H9 (cell line): ENCODE data around the gene YPEL1. TPM values are rescaled to one million over a fixed set of nuclear protein-coding genes. Genes with fewer than 3 reads are reported as not detected.
A peak's percentile ranks its signal among the peaks of the same experiment; 100 is the strongest.

ENCODE experiments used
- DNase-seq: peaks from one replicate; pipeline ENCODE4 v3.0.0-alpha.2; 2017
- H2AFZ ChIP-seq: one replicate; pipeline ENCODE4 v1.6.1; 2013; ENCODE audit warnings: mild to moderate bottlenecking, low read length, control low read depth, moderate library complexity
- H2AK5ac ChIP-seq: 2 replicates; pipeline ENCODE4 v1.6.1; 2013; ENCODE audit warnings: low read length, control low read depth, mixed read lengths; ENCODE audit not compliant: insufficient read length
- H2BK120ac ChIP-seq: one replicate; pipeline ENCODE4 v1.6.1; 2013; ENCODE audit warnings: low read depth, mild to moderate bottlenecking, low read length, control low read depth, inconsistent platforms; ENCODE audit not compliant: poor library complexity, severe bottlenecking
- H2BK12ac ChIP-seq: 2 replicates; pipeline ENCODE4 v1.6.1; 2013; ENCODE audit warnings: low read length, control low read depth, mixed read lengths, low read depth; ENCODE audit not compliant: insufficient read length
- H2BK15ac ChIP-seq: 2 replicates; pipeline ENCODE4 v1.6.1; 2013; ENCODE audit warnings: low read depth, low read length, control low read depth
- H2BK20ac ChIP-seq: one replicate; pipeline ENCODE4 v1.6.1; 2013; ENCODE audit warnings: low read depth, mild to moderate bottlenecking, low read length, control low read depth, inconsistent platforms; ENCODE audit not compliant: poor library complexity, severe bottlenecking
- H2BK5ac ChIP-seq: 2 replicates; pipeline ENCODE4 v1.6.1; 2013; ENCODE audit warnings: low read length, control low read depth, mixed read lengths; ENCODE audit not compliant: insufficient read length
- H3K14ac ChIP-seq: 2 replicates; pipeline ENCODE4 v1.6.1; 2013; ENCODE audit warnings: low read length, control low read depth; ENCODE audit not compliant: insufficient read depth
- H3K18ac ChIP-seq: 2 replicates; pipeline ENCODE4 v1.6.1; 2013; ENCODE audit warnings: low read depth, mild to moderate bottlenecking, mixed read lengths, low read length, control low read depth; ENCODE audit not compliant: insufficient read length
- H3K23ac ChIP-seq: 2 replicates; pipeline ENCODE4 v1.6.1; 2013; ENCODE audit warnings: low read length, control low read depth, mixed read lengths, low read depth; ENCODE audit not compliant: insufficient read length
- H3K23me2 ChIP-seq: 2 replicates; pipeline ENCODE4 v1.6.1; 2013; ENCODE audit warnings: low read depth, mild to moderate bottlenecking, mixed read lengths, low read length, control low read depth; ENCODE audit not compliant: insufficient read length, poor library complexity, severe bottlenecking
- H3K27ac ChIP-seq: 2 replicates; pipeline ENCODE4 v1.5.1; 2013; ENCODE audit warnings: low read length, control low read depth, mixed read lengths, low read depth; ENCODE audit not compliant: insufficient read length
- H3K27me3 ChIP-seq: 2 replicates; pipeline ENCODE4 v1.6.1; 2013; ENCODE audit warnings: low read length, control low read depth, inconsistent platforms; ENCODE audit not compliant: insufficient read depth
- H3K4ac ChIP-seq: 2 replicates; pipeline ENCODE4 v1.6.1; 2013; ENCODE audit warnings: low read depth, mild to moderate bottlenecking, control low read depth, inconsistent platforms, low read length, moderate library complexity
- H3K4me1 ChIP-seq: 2 replicates; pipeline ENCODE4 v1.6.1; 2013; ENCODE audit warnings: low read length, control low read depth, inconsistent platforms; ENCODE audit not compliant: insufficient read depth
- H3K4me2 ChIP-seq: 2 replicates; pipeline ENCODE4 v1.6.1; 2013; ENCODE audit warnings: low read length, control low read depth, mixed read lengths; ENCODE audit not compliant: insufficient read length, insufficient read depth
- H3K56ac ChIP-seq: 2 replicates; pipeline ENCODE4 v1.6.1; 2013; ENCODE audit warnings: low read depth, mild to moderate bottlenecking, mixed read lengths, low read length, control low read depth; ENCODE audit not compliant: insufficient read length
- H3K79me1 ChIP-seq: 2 replicates; pipeline ENCODE4 v1.6.1; 2013; ENCODE audit warnings: low read depth, mild to moderate bottlenecking, moderate library complexity, low read length, control low read depth, inconsistent platforms; ENCODE audit not compliant: insufficient read depth, poor library complexity, severe bottlenecking
- H3K79me2 ChIP-seq: 2 replicates; pipeline ENCODE4 v1.6.1; 2013; ENCODE audit warnings: low read length, control low read depth, inconsistent platforms; ENCODE audit not compliant: insufficient read depth
- H3K9ac ChIP-seq: 2 replicates; pipeline ENCODE4 v1.6.1; 2013; ENCODE audit warnings: low read length, control low read depth, mixed read lengths; ENCODE audit not compliant: insufficient read length; ENCODE audit errors: extremely low read depth
- H3K9me3 ChIP-seq: one replicate; pipeline ENCODE4 v1.6.1; 2013; ENCODE audit warnings: low read depth, low read length, inconsistent platforms; ENCODE audit not compliant: control insufficient read depth
- H3T11ph ChIP-seq: one replicate; pipeline ENCODE4 v1.6.1; 2013; ENCODE audit warnings: mild to moderate bottlenecking, low read length, control low read depth, inconsistent platforms
- H4K20me1 ChIP-seq: one replicate; pipeline ENCODE4 v1.6.1; 2013; ENCODE audit not compliant: control insufficient read depth, insufficient read length, insufficient read depth
- H4K5ac ChIP-seq: 2 replicates; pipeline ENCODE4 v1.6.1; 2013; ENCODE audit warnings: low read depth, mild to moderate bottlenecking, mixed read lengths, low read length, control low read depth; ENCODE audit not compliant: insufficient read length
- H4K8ac ChIP-seq: replicated peaks from 2 replicates; pipeline ENCODE4 v1.6.1; 2013; ENCODE audit warnings: low read length, control low read depth, mixed read lengths, low read depth; ENCODE audit not compliant: insufficient read length
- H4K91ac ChIP-seq: 2 replicates; pipeline ENCODE4 v1.6.1; 2013; ENCODE audit warnings: low read depth, mild to moderate bottlenecking, moderate library complexity, mixed read lengths, low read length, control low read depth; ENCODE audit not compliant: insufficient read length
- H3K27ac Mint-ChIP-seq, 3 experiments: 2 replicates in 2 of 3; 3 replicates in 1 of 3; pipeline ENCODE4 v1.8.0; 2020 to 2021; ENCODE audit warnings: mixed read lengths in 3 of 3, mild to moderate bottlenecking in 1 of 3, moderate library complexity in 1 of 3
- H3K27me3 Mint-ChIP-seq: 2 replicates; pipeline ENCODE4 v1.8.0; 2021; ENCODE audit warnings: low read depth, mild to moderate bottlenecking, moderate library complexity, mixed read lengths
- H3K36me3 Mint-ChIP-seq, 3 experiments: 2 replicates in 2 of 3; 3 replicates in 1 of 3; pipeline ENCODE4 v1.8.0; 2020 to 2021; ENCODE audit warnings: low read depth in 3 of 3, mixed read lengths in 3 of 3; ENCODE audit not compliant: insufficient read depth in 1 of 3
- H3K4me1 Mint-ChIP-seq, 2 experiments: 2 replicates each; pipeline ENCODE4 v1.8.0; 2020; ENCODE audit warnings: mixed read lengths in 2 of 2
- H3K4me3 Mint-ChIP-seq, 2 experiments: 2 replicates in 1 of 2; 3 replicates in 1 of 2; pipeline ENCODE4 v1.8.0; 2020 to 2021; ENCODE audit warnings: mild to moderate bottlenecking in 2 of 2, mixed read lengths in 2 of 2, moderate library complexity in 1 of 2
- H3K9me3 Mint-ChIP-seq, 2 experiments: 2 replicates in 1 of 2; 3 replicates in 1 of 2; pipeline ENCODE4 v1.8.0; 2020; ENCODE audit warnings: mild to moderate bottlenecking in 2 of 2, mixed read lengths in 2 of 2, moderate library complexity in 1 of 2
- CTCF ChIP-seq: fragments of 200-600 bp; sonication (generic); conservative IDR thresholded peaks from 3 replicates; pipeline ENCODE4 v1.8.0; 2021; ENCODE audit warnings: antibody characterized with exemption, mild to moderate bottlenecking
- WGBS: extraction: QIAGEN DNeasy Blood & Tissue Kit; methylation state at CpG from one replicate; pipeline ENCODE4 v1.1.7; 2013; ENCODE audit warnings: missing lambda C conversion rate, low lambda C conversion rate, mixed read lengths; ENCODE audit not compliant: insufficient read length; ENCODE audit errors: extremely low coverage; 5-methylcytosine and 5-hydroxymethylcytosine counted together
- microRNA-seq: library from miRNA; unstranded; fragments of <30 nt; microRNA quantifications from one replicate; pipeline ENCODE4, GENCODE V29; 2020; ENCODE audit warnings: borderline microRNAs expressed
- total RNA-seq: library from RNA; stranded (reverse); gene quantifications from 2 replicates; pipeline ENCODE4 v1.2.1, GENCODE V29; 2021

Gene YPEL1
- total RNA-seq, 1 experiment from 2014 or later = 5.4 TPM

GRCh38 chr22:21650280-21650679 lies 85.3 kb downstream of the YPEL1 start:
- WGBS = no CpG with 5 or more reads among the region's 7 CpGs
- Histone ChIP-seq H3K27me3 (no peaks in the 10 kb centered on the region), H2BK20ac (no peak overlapping the region), H4K8ac (no peak overlapping the region), H3K4ac (no peak overlapping the region), H3K23ac (no peak overlapping the region), H3K27ac (no peak overlapping the region), H4K5ac (no peak overlapping the region), H4K91ac (no peak overlapping the region), H3K23me2 (peaks cover 18% of the 10 kb centered on the region), H3K14ac (no peak overlapping the region), H4K20me1 (no peaks in the 10 kb centered on the region), H3K4me1 (no peaks in the 10 kb centered on the region), H2BK12ac (no peak overlapping the region), H2BK5ac (no peak overlapping the region), H2BK120ac (no peak overlapping the region), H3K79me2 (no peaks in the 10 kb centered on the region), H3K56ac (no peak overlapping the region), H2BK15ac (no peak overlapping the region), H3K9ac (no peak overlapping the region), H3K9me3 (no peaks in the 10 kb centered on the region), H3T11ph (no peak overlapping the region), H3K79me1 (no peaks in the 10 kb centered on the region), H3K4me2 (no peak overlapping the region), H3K18ac (no peak overlapping the region), H2AK5ac (no peak overlapping the region), H2AFZ (no peak overlapping the region)
- Mint-ChIP-seq H3K36me3 (peaks cover 15 to 37% (median 16%) of the 10 kb centered on the region in 3 experiments; a peak in 6 of 7 replicates), H3K27ac (no peak overlapping the region), H3K4me3 (peak overlapping the region; percentile 84 to 92; a peak in 3 of 5 replicates), H3K27me3 (no peaks in the 10 kb centered on the region), H3K4me1 (peaks cover 17 to 24% of the 10 kb centered on the region in 2 experiments), H3K9me3 (no peaks in the 10 kb centered on the region)
- no peak for TF ChIP-seq CTCF
- DNase-seq = no peak

Small RNA genes lying within 50 kb of the gene (microRNA-seq; reads per million reads assigned to microRNA genes)
- gene MIR130B (1,018 reads per million, percentile 94 among the genes with 10 or more reads in this experiment), gene MIR301B (11.7 reads per million, percentile 49 among the genes with 10 or more reads in this experiment)

Other genes starting within 250 kb of the YPEL1 start
- 0.22 and 0.44 TPM in 2 replicates for gene RIMBP3C, start 184.3 kb downstream of the YPEL1 start, total RNA-seq
- gene UBE2L3, start 168.1 kb downstream of the YPEL1 start, total RNA-seq = 78.7 and 79.7 TPM in 2 replicates
- 29.8 and 30.2 TPM in 2 replicates for gene YDJC, start 105.8 kb downstream of the YPEL1 start, total RNA-seq
- gene CCDC116, start 103.0 kb downstream of the YPEL1 start, total RNA-seq = 0.22 and 0.63 TPM in 2 replicates
- 36.0 TPM in 2 replicates for gene SDF2L1, start 93.5 kb downstream of the YPEL1 start, total RNA-seq
- gene PPIL2, start 69.8 kb downstream of the YPEL1 start, total RNA-seq = 35.5 and 35.9 TPM in 2 replicates
- gene MAPK1, start 131.9 kb upstream of the YPEL1 start, total RNA-seq = 90.3 and 98.1 TPM in 2 replicates
- 19.0 and 21.1 TPM in 2 replicates for gene PPM1F, start 217.1 kb upstream of the YPEL1 start, total RNA-seq
- gene TOP3B, start 247.0 kb upstream of the YPEL1 start, total RNA-seq = 55.2 and 58.5 TPM in 2 replicates